ENCODE measurements around the gene AFM.
A peak's percentile ranks its signal among the peaks of the same experiment; 100 is the strongest.

Gene AFM

GRCh38 chr4:73481358-73481757 is at the start of gene AFM:
AFM (plus strand) TSS chr4:73481745; CDS start chr4:73481776, 31 bp downstream.
- Histone ChIP-seq H3K36me3 (ENCODE audit: control insufficient read depth, insufficient read depth, low read length) (no peaks in the 10 kb centered on the region), H3K4me3 (ENCODE audit: low read depth, low read length) (no peak within 1 kb of the TSS), H3K9ac (ENCODE audit: low read depth, low read length) (no peak within 1 kb of the TSS), H3K4me1 (ENCODE audit: control insufficient read depth, insufficient read depth, low read length) (peaks cover 8% of the 10 kb centered on the region), H3K9me3 (ENCODE audit: control insufficient read depth, insufficient read depth, low read length) (no peaks in the 10 kb centered on the region), H3K27ac (ENCODE audit: low read depth, low read length) (no peak within 1 kb of the TSS), H3K27me3 (ENCODE audit: control insufficient read depth, insufficient read depth, low read length) (no peaks in the 10 kb centered on the region)

GRCh38 chr4:73431813-73432168 is 49.8 kb upstream of the AFM start:
- Histone ChIP-seq H3K27ac (ENCODE audit: low read depth, low read length) (no peak overlapping the region), H3K9ac (ENCODE audit: low read depth, low read length) (no peak overlapping the region), H3K36me3 (ENCODE audit: control insufficient read depth, insufficient read depth, low read length) (no peaks in the 10 kb centered on the region), H3K9me3 (ENCODE audit: control insufficient read depth, insufficient read depth, low read length) (no peaks in the 10 kb centered on the region), H3K4me1 (ENCODE audit: control insufficient read depth, insufficient read depth, low read length) (0 out of 2 replicates have a peak, but pooled peaks cover 3% of the 10 kb centered on the region), H3K27me3 (ENCODE audit: control insufficient read depth, insufficient read depth, low read length) (no peaks in the 10 kb centered on the region), H3K4me3 (ENCODE audit: low read depth, low read length) (no peak overlapping the region)

- no peaks in the 10 kb centered on the region for H3K36me3 ChIP-seq (ENCODE audit: control insufficient read depth, insufficient read depth, low read length)
- H3K27ac ChIP-seq (ENCODE audit: low read depth, low read length) = peak overlapping the region; percentile 54
- 0 out of 2 replicates have a peak, but pooled peaks cover 3% of the 10 kb centered on the region for H3K4me1 ChIP-seq (ENCODE audit: control insufficient read depth, insufficient read depth, low read length)
- no peak overlapping the region for H3K9ac ChIP-seq (ENCODE audit: low read depth, low read length)
- no peaks in the 10 kb centered on the region for H3K9me3 ChIP-seq (ENCODE audit: control insufficient read depth, insufficient read depth, low read length)
- no peak overlapping the region for H3K4me3 ChIP-seq (ENCODE audit: low read depth, low read length)
- H3K27me3 ChIP-seq (ENCODE audit: control insufficient read depth, insufficient read depth, low read length) = no peaks in the 10 kb centered on the region
Measured at GRCh38 chr4:73432169-73433000, 49.2 kb upstream of the AFM start.

GRCh38 chr4:73433140-73433539 is 48.4 kb upstream of the AFM start:
- Histone ChIP-seq H3K4me3 (ENCODE audit: low read depth, low read length) (no peak overlapping the region), H3K4me1 (ENCODE audit: control insufficient read depth, insufficient read depth, low read length) (0 out of 2 replicates have a peak, but pooled peaks cover 3% of the 10 kb centered on the region), H3K27me3 (ENCODE audit: control insufficient read depth, insufficient read depth, low read length) (no peaks in the 10 kb centered on the region), H3K27ac (ENCODE audit: low read depth, low read length) (peak overlapping the region; percentile 10), H3K9me3 (ENCODE audit: control insufficient read depth, insufficient read depth, low read length) (no peaks in the 10 kb centered on the region), H3K36me3 (ENCODE audit: control insufficient read depth, insufficient read depth, low read length) (no peaks in the 10 kb centered on the region), H3K9ac (ENCODE audit: low read depth, low read length) (no peak overlapping the region)

- H3K27ac ChIP-seq (ENCODE audit: low read depth, low read length) = no peak overlapping the region
- no peaks in the 10 kb centered on the region for H3K9me3 ChIP-seq (ENCODE audit: control insufficient read depth, insufficient read depth, low read length)
- H3K27me3 ChIP-seq (ENCODE audit: control insufficient read depth, insufficient read depth, low read length) = no peaks in the 10 kb centered on the region
- H3K9ac ChIP-seq (ENCODE audit: low read depth, low read length) = no peak overlapping the region
- 0 out of 2 replicates have a peak, but pooled peaks cover 3% of the 10 kb centered on the region for H3K4me1 ChIP-seq (ENCODE audit: control insufficient read depth, insufficient read depth, low read length)
- no peak overlapping the region for H3K4me3 ChIP-seq (ENCODE audit: low read depth, low read length)
- H3K36me3 ChIP-seq (ENCODE audit: control insufficient read depth, insufficient read depth, low read length) = no peaks in the 10 kb centered on the region
Measured at GRCh38 chr4:73434311-73434710, 47.2 kb upstream of the AFM start.

GRCh38 chr4:73435984-73436383 is 45.6 kb upstream of the AFM start, which contains the start of gene AFP:
AFP (plus strand) TSS chr4:73436221; CDS start chr4:73436263, 42 bp downstream.
- H3K4me1 ChIP-seq (ENCODE audit: control insufficient read depth, insufficient read depth, low read length) = 0 out of 2 replicates have a peak, but pooled peaks cover 3% of the 10 kb centered on the region
- H3K9ac ChIP-seq (ENCODE audit: low read depth, low read length) = no peak within 1 kb of the TSS
- no peak within 1 kb of the TSS for H3K4me3 ChIP-seq (ENCODE audit: low read depth, low read length)
- no peak within 1 kb of the TSS for H3K27ac ChIP-seq (ENCODE audit: low read depth, low read length)
- no peaks in the 10 kb centered on the region for H3K36me3 ChIP-seq (ENCODE audit: control insufficient read depth, insufficient read depth, low read length)
- no peaks in the 10 kb centered on the region for H3K9me3 ChIP-seq (ENCODE audit: control insufficient read depth, insufficient read depth, low read length)
- no peaks in the 10 kb centered on the region for H3K27me3 ChIP-seq (ENCODE audit: control insufficient read depth, insufficient read depth, low read length)

- H3K36me3 ChIP-seq (ENCODE audit: control insufficient read depth, insufficient read depth, low read length) = no peaks in the 10 kb centered on the region
- no peaks in the 10 kb centered on the region for H3K27me3 ChIP-seq (ENCODE audit: control insufficient read depth, insufficient read depth, low read length)
- no peak overlapping the region for H3K4me3 ChIP-seq (ENCODE audit: low read depth, low read length)
- H3K4me1 ChIP-seq (ENCODE audit: control insufficient read depth, insufficient read depth, low read length) = 0 out of 2 replicates have a peak, but pooled peaks cover 3% of the 10 kb centered on the region
- H3K9me3 ChIP-seq (ENCODE audit: control insufficient read depth, insufficient read depth, low read length) = no peaks in the 10 kb centered on the region
- no peak overlapping the region for H3K9ac ChIP-seq (ENCODE audit: low read depth, low read length)
- no peak overlapping the region for H3K27ac ChIP-seq (ENCODE audit: low read depth, low read length)
Measured at GRCh38 chr4:73436674-73437557, 44.6 kb upstream of the AFM start.

GRCh38 chr4:73437558-73437956 is 44.0 kb upstream of the AFM start:
- no peaks in the 10 kb centered on the region for H3K36me3 ChIP-seq (ENCODE audit: control insufficient read depth, insufficient read depth, low read length)
- H3K4me1 ChIP-seq (ENCODE audit: control insufficient read depth, insufficient read depth, low read length) = 0 out of 2 replicates have a peak, but pooled peaks cover 3% of the 10 kb centered on the region
- H3K27me3 ChIP-seq (ENCODE audit: control insufficient read depth, insufficient read depth, low read length) = no peaks in the 10 kb centered on the region
- H3K27ac ChIP-seq (ENCODE audit: low read depth, low read length) = no peak overlapping the region
- H3K4me3 ChIP-seq (ENCODE audit: low read depth, low read length) = no peak overlapping the region
- no peak overlapping the region for H3K9ac ChIP-seq (ENCODE audit: low read depth, low read length)
- H3K9me3 ChIP-seq (ENCODE audit: control insufficient read depth, insufficient read depth, low read length) = no peaks in the 10 kb centered on the region

- H3K27ac ChIP-seq (ENCODE audit: low read depth, low read length) = no peak overlapping the region
- H3K9ac ChIP-seq (ENCODE audit: low read depth, low read length) = no peak overlapping the region
- 0 out of 2 replicates have a peak, but pooled peaks cover 3% of the 10 kb centered on the region for H3K4me1 ChIP-seq (ENCODE audit: control insufficient read depth, insufficient read depth, low read length)
- no peaks in the 10 kb centered on the region for H3K36me3 ChIP-seq (ENCODE audit: control insufficient read depth, insufficient read depth, low read length)
- no peaks in the 10 kb centered on the region for H3K9me3 ChIP-seq (ENCODE audit: control insufficient read depth, insufficient read depth, low read length)
- no peaks in the 10 kb centered on the region for H3K27me3 ChIP-seq (ENCODE audit: control insufficient read depth, insufficient read depth, low read length)
- H3K4me3 ChIP-seq (ENCODE audit: low read depth, low read length) = no peak overlapping the region
Measured at GRCh38 chr4:73438048-73438447, 43.5 kb upstream of the AFM start.

- H3K9me3 ChIP-seq (ENCODE audit: control insufficient read depth, insufficient read depth, low read length) = no peaks in the 10 kb centered on the region
- 0 out of 2 replicates have a peak, but pooled peaks cover 3% of the 10 kb centered on the region for H3K4me1 ChIP-seq (ENCODE audit: control insufficient read depth, insufficient read depth, low read length)
- no peak overlapping the region for H3K4me3 ChIP-seq (ENCODE audit: low read depth, low read length)
- no peak overlapping the region for H3K27ac ChIP-seq (ENCODE audit: low read depth, low read length)
- H3K9ac ChIP-seq (ENCODE audit: low read depth, low read length) = no peak overlapping the region
- H3K36me3 ChIP-seq (ENCODE audit: control insufficient read depth, insufficient read depth, low read length) = no peaks in the 10 kb centered on the region
- no peaks in the 10 kb centered on the region for H3K27me3 ChIP-seq (ENCODE audit: control insufficient read depth, insufficient read depth, low read length)
Measured at GRCh38 chr4:73438582-73439215, 42.8 kb upstream of the AFM start.

Measured in HUES48 (cell line).